HG02759 (cell line): ENCODE results near the gene RAPGEF1.

Experiments
- ATAC-seq: cut with Tn5 transposase; IDR thresholded peaks from one replicate; pipeline ENCODE4 v1.9.1; 2021; ENCODE audit warnings: mild to moderate bottlenecking, moderate library complexity; ENCODE audit not compliant: unreplicated experiment

The RAPGEF1 gene

DNA sequence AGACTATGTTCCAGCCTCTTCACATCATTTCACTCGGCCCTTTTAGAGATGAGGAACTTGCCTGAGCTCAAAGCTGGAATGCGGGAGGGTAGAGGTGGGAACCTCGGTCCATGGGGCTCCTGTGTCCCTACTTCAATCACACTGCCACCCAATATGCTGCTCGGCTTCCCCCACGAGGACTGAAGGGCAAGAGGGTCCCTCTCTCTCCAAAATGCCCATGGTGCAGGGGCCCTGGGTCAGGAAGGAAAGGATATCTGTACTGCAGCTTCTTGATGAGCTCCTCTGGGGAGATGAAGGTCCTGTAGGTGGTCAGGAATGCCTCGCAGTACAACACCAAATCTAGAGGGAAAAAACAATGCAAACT lies 148.0 kb downstream of the RAPGEF1 start:
- ATAC-seq: no peak

DNA sequence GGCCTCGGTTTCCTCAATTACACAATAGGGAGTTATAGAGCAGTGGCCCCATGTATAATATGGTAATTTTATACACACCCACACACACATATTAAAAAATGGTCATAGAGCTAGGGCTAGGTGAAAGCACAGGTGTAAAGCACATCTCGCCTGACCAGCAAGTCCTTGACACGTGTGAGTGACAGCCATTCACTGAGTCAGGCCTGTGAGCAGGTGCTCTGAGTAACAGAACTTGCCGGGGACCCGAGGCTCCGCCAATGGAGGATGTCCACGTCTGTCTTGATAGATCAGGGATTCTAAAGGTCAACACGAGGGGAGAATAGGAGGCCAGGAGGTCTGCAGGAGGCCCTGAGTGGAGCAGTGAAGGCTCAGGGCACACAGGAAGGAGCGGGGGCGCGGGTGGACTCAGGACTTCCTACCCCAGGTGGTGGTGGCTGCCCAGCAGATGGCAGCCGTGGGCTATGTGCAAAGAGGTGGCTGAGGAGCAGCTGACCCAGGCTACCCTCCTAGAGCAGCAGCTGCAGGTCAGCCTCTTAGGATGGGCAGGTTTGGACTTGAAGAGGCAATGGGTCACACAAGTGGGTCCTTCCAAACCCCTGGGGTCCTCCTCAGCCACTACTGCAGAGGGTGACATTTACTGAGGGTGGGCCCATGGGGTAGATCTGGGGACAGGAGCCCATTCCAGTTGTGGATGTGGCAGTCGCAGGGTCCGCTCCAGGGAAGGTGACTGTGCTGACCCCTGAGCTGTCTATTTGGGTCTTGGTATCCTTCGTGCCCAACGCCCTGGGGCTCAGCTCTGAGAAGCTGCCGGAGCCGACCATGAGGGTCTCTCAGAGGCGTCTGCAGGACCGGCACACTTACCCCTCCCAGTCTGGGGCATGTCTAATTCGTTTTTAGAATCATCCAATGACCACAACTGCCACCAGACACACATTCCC lies 148.7 kb downstream of the RAPGEF1 start:
- ATAC-seq: peak; percentile 70

DNA sequence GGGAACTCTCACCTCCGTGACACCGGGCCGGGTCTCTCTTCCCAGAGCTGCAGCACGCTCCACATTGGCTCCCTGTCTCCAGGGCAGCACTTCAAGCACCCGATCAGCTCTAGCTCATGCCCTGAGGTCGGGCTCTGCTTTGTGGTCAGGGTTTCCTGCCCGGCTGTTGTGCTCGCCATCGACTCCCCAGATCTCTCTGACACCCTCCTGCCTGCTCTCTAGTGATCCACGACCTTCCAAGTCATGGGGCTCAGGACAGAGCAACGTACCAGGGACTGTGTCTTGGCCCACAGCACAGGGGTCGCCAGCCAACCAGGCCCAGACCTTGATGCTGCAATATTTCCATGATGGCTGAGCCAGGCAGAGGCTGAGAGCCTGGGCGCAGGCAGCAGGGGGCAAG lies 149.4 kb downstream of the RAPGEF1 start:
- ATAC-seq: no peak

DNA sequence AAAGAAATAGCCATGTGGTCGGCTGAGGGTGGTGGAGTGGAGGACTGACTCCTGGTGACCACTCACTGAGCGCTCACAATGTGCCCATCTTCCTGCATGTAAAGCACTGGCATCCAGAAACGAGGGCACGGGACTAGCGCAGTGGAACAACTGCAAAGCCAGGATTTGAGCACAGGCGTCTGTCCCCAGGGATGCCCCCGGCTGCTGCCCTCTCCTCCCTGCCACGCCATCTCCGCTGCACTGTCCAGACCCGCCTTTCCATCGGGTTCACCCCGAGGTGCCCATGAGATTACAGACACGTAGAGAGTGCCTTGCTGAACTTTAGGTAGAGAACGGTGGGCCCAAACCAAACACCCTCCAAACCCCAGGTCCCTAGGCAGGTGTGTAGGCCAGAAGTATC lies 149.9 kb downstream of the RAPGEF1 start:
- ATAC-seq: no peak

DNA sequence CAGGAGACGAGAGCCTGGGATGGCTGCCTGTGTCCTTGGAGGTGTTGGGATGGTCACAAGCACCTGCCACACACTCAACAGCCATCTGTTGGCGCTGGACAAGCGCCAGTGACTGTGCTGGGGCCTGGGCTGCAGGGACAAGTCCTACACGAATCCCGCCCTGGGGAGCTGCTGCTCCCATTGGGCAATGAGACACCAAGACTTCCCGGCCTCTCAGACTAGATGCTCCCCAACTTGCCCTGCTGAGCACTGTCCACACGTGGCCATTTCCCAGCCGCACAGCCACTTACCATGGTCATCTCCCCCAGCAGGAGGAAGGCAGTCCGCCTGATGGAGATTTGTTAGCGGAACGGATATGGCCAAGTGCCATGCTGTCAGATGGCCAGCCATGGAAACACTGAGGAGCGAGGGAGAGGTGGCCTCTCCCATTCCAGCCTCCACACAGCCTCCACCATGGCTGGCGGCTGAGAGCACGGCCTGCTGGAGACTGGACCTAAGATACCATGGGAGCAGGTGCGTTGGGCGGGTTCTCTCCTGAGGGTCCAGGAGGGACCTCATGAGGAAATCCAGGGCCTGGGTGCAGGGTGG lies 150.7 kb downstream of the RAPGEF1 start:
- ATAC-seq: no peak

DNA sequence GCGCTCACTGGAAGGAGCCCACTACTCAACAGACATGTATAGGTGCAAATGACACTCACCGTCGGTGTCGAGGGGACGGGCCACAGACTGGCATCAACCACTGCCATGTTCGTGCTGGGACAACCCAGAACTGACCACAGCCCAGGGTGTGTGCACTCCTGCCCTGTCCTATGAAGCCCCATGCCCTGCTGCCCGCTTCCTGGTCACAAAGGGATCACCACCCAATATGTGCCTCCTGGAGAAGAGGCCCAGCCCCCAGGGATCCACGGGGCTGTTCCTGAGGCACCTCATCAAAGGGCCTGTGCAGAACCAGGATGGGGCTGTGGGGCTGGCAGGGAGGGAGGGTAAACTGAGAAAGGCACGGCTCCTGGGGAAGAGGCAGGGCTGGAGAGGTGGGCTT lies 151.5 kb downstream of the RAPGEF1 start:
- ATAC-seq: no peak

DNA sequence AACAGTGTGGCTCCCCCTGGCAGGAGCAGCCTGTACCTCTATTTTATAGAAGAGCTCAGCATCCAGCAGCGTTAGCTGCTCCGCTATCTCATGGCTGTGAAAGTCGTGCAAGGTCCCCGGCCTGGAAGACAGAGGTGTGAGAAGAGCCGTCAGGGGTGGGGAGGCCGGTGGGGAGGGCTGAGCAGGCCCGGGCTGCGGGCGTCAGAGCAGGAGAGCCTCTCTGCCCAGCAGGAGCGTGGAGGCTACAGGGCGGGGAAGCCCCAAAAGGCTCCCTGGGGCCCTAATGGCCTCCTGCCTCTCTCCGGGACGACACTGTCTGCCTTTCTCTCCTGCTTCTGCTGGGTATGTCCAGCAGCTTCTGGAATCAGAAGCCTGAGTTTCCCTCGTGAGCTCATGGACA lies 152.0 kb downstream of the RAPGEF1 start:
- no peak for ATAC-seq

DNA sequence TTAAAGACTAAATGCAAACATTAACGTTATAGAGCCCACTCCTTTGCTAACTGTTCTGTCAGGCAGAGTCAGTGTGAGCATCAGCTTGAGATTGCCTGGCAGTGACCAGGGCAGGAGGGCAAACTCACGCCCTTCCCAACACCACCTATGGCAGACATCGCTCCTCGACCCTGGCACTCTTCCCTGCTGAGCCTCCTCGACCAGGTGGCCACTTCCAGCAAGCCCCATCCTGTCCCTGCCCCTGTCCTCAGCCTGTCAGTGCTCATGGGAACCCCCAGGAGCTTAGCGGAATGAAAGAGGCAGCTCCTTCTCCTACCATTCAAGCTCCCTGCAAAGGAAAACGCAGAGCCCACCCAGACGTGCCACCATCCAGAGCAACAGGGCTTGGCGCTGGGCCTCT lies 152.5 kb downstream of the RAPGEF1 start:
- ATAC-seq: no peak

DNA sequence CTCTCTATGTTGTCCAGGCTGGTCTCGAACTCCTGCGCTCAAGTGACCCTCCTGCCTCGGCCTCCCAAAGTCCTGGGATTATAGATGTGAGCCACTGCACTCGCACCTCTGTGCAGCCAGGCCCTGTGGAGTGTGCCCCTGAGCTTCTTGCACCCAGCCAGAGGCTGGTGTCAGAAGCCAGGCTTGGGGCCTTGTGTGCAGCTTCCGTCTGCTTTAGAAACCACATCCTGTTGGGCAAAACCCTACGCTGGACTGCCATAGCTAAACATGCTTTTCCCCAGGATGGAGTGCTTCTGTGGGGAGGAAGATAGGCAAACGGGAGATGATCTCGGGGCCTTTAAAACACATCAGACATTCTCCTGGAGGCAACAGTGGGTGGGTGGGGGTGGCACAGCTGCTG lies 154.5 kb downstream of the RAPGEF1 start:
- no peak for ATAC-seq

DNA sequence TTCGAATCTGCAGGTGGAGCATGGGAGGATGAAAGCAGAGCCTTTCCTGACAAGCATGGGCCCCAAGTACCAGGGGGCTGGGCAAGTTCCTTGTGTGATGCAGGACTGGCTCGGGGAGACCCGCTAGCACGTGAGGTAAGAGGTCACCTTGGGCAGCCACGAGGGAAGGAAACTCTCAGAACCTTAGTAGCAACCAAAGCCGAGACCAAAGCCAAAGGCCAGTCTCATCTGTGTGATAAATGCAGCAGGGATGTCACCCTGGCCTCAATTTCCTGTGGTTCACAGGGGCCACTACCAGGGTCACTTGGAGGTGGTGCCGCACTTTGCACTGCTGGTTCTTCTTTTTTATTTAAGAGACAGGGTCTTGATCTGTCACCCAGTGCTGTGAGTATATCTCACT lies 155.0 kb downstream of the RAPGEF1 start:
- ATAC-seq: no peak

DNA sequence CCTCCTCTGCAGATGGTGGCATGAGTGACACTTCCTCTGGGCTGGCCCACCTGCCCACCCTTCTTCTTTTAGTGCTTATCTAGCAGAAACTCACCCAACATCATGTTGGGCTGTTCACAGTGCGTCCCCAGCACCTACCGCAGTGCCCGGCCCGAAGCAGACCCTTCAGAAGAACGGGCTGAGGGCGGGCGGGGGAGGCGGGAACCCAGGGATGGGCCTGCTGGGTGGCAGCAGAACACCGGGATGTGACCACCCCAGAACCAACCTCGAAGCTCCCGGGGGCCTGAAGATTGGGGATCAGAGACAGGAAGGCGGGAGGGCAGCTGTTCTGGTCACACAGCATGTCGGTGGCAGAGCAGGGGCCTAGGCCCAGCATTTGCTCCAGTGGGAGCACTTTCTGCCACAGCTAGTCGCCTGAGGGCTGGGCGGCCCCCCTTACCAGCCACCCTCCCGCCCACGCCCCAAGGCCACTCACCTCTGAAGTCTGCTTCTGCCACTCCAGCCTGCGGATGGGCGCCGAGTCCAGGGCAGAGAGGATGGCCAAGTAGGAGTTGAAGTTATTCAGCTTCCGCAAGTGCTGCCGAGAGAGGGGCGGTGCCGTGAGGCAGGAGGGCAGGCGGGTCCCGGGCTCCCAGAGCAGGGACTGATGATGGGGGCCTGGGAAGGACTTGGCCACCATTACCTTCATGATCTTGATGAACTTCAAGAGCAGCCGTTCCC lies 155.9 kb downstream of the RAPGEF1 start:
- no peak for ATAC-seq

DNA sequence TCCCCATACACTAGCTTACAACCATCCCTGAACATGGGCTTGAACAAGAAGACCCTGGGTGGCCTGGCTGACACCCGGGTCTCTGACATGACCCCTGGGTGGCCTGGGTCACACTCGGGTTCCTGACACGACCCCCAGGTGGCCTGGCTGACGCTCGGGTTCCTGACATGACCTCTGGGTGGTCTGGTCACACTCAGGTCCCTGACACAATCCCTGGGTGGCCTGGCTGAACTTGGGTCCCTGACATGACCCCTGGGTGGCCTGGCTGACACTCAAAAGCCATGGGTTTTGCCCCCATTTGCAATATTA lies 156.6 kb downstream of the RAPGEF1 start:
- no peak for ATAC-seq

DNA sequence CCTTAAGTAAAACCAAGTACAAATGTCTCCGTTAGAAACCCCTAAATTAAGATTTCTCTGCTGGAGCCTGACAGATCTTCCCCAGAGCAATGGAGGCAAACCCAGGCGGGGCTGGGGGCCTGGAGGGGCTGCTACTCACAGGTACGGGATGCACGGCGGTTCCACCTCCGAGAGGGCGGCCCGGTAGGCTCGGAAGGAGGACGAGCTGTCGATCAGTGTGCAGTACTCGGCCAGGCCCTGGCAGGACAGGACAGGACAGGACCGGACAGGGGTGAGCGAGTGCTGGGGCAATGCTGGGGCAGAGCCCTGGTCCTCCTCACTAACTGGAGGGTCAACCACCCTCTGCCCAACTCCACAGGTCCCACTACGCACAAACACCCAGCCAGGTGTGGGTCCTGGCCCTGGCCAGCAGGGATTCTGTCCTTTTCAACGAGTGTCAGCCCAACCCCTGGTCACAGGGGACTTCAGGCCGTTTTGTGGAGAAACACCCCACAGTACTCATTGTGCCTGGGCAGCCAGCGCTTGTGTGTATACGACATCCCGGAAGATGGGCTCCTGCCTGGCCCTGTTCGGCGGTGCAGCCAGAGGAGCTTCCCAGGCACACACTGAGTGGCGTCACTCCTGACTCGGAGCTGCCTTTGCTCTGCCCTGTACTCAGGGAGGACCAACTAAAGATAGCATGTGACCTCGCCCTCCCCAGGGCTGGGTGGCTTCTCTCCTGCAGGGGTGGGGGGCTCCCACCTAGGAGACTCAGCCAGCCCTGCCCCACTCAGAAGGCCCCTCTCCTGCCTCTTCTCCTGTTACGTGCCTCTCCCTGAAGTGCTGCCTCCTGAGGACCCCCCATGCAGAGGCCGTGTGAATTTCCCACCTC lies 157.2 kb downstream of the RAPGEF1 start:
- ATAC-seq: no peak

DNA sequence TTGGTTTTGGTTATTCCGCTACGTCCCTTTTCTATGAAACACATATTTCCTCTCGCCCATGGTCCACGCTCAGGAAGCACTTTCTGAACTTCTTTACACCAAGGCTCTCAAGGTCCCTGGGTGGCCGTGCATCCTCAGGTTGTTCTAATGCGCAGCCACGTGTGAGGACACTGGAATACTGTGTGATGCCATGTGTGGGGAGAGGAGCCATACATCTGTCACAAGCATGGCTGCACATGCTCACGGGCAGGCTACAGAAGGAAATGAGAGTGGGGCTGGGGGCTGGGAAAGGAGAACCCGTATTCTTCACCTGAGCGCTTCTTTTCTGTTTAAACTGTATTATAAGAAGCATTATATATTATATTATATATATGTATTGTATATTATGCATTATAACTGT lies 157.8 kb downstream of the RAPGEF1 start:
- no peak for ATAC-seq

DNA sequence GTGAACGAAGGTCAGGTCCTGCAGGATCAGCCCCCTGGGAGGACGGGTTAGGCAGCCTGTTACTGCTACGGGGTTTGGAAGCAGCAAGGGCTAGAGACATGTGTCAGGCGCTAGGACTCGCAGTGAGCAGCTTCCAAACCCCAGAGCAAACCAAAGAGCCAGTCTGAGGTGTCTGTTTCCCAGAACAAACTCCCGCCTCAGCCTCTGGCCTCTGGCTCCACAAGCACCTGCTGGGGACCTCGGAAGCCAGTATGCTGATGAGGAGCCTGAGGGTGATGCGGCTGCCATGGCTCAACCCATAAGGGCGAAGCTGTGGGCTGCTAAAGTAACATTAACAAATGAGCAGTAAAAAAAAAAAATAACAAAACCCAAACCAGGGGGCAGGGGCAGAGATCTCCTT lies 159.5 kb downstream of the RAPGEF1 start:
- ATAC-seq: no peak

DNA sequence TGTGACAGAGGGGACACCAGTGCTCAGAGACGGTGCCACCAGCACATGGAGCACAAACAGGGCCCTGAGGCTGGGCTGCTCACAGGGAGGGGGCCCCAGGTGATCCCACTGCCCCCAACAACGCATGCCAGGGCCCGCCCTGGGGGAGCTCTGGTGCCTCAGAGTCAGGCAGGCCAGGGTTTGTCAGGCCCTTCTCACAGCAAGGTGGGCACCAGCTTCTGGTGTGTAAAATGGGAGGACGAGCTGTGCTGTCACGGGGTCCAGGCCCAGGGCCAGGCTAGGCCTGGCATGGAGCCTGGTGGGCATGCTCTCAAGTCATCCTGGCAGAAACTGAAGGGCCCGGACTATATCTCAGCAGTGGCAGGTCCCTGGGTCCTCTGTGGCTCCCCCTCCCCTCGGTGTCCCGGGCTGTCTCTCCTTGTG lies 160.1 kb downstream of the RAPGEF1 start:
- ATAC-seq: no peak

DNA sequence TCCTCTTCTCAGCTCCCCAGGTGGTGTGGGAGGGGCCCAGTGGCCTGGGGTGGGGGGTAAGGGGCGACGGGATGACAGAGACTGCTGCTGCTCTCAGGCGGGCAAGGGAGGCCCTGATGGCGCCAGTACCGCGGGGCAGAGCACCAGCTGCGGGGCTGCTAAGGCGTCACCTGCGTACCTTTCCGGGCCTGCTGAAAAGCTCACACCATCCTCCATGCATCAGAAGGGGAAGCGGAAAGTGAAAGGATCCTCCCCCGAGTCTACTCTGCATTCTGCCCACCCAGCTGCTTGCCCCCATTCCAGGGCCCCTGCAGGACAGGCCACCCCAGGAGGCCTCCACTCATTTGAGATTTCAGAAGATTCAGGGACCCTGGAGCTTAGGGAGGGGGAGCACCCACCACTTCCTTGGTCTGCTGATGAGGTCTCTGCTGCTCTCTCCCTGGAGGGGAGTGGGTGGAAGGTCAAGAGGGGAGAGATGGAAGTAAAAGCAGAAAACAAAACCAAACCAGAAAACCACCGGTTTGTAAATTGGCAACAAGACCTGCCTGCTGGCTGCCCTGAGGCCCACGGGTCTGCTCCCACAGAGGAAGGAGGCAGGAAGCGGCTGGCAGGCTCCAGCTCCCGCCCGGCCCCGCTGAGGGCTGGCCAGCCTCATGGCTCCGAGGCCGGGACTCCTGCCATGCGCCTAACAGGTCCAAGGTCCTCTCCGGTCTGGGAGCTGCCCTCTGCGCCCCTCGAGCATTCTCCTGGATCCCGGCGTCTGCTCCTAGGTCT lies 161.0 kb downstream of the RAPGEF1 start:
- ATAC-seq: peak; percentile 56

DNA sequence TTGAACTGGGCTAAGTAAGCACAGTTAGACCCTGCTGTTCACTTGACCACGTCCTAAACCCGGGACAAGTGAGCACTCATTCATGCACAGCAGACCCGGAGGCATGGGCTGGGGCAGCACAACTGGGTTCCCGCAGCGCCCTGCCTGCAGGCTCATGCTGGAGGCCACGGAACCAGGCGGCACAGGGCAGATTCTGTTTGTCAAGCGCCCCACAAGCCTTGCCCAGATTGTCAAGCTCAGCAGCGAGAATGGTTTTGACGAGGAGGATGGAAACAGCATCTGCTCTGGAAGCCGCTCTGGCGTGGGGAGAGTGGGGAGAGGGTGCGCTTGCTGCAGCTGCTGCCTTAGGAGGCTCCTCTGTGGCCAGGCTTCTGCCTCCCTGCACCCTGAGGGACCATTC lies 161.9 kb downstream of the RAPGEF1 start:
- no peak for ATAC-seq

DNA sequence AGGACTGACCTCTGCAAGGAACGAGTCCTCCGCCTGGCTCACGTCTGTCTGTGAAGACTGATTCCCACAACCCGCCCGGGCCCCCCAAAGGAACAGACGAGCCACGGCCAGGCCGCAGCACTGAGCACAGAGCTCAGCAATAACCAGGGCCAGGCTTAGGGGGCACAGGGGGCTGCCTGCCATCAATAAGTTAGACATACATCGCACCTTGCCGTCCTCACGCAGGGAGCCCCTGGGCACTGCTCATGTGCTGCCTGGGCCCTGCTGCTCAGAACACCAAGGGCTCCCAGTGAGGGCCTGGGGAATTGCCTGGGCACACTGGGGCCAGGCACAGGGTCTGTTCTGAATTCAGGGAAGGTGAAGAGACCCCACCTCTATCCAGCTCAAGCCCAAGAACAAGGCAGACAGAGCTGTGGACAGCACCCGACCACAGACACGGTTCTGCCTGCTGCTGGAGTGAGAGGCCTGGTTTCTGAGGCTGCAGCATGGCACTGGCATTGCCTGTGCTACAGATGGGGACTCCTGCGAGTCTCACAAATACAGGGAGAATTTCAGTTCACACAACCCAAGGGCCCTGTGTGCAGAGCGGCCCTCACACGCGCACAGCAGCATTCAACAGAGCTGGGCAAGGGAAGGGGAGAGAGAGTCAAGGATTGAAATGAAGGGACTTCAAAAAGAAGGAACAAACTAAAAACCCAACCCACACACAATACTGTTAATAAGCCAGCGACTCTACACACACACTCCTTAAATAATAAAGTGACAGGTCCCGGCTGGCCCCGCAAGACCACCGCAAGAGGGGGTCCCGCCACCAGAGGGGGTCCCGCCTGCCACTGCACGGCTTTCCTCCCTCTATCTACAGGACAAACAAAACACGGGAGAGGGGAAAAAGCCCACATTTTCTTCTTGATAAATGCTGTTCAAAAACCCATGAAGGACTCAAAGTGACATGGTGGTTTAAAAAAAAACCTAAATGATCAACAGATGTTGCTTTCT lies 162.6 kb downstream of the RAPGEF1 start:
- ATAC-seq: no peak
